GM12878 (cell line): ENCODE data around the gene HAUS6. TPM values are rescaled to one million over a fixed set of nuclear protein-coding genes. Genes with fewer than 3 reads are reported as not detected.

ENCODE experiments used
- ATAC-seq: fragments of 200-7000 bp; cut with Tn5 transposase; 3 replicates; pipeline ENCODE4 v1.9.1; 2020; ENCODE audit warnings: mild to moderate bottlenecking, moderate library complexity
- BruUV-seq: library from RNA; stranded (reverse); fragments of 400-500 nt; replicated peaks from 2 replicates; lab custom pipeline; 2021; lab: Mats Ljungman, UMichigan
- CTCF ChIA-PET: fragments of 300-600 bp; sonication (Branson Sonifier 250); formaldehyde crosslinking; extraction: SDS; loops from one replicate; lab custom pipeline; 2021; ENCODE audit warnings: inconsistent platforms; lab: Yijun Ruan, JAX
- POLR2A ChIA-PET: fragments of 350-600 bp; formaldehyde crosslinking; extraction: SDS; loops from one replicate; lab custom pipeline; 2021; ENCODE audit warnings: inconsistent platforms; lab: Charles Lee
- RAD21 ChIA-PET: fragments of 300-600 bp; sonication (Branson Sonifier 250); formaldehyde crosslinking; loops from one replicate; lab custom pipeline; 2023; ENCODE audit warnings: antibody characterized with exemption; ENCODE audit not compliant: unreplicated experiment; lab: Charles Lee
- SMC1A ChIA-PET: fragments of 300-600 bp; sonication (Branson Sonifier 250); formaldehyde crosslinking; loops from one replicate; lab custom pipeline; 2023; ENCODE audit not compliant: unreplicated experiment, uncharacterized antibody; lab: Charles Lee
- DNase-seq: peaks from one replicate; pipeline ENCODE4 v3.0.0-alpha.2; 2011; ENCODE audit warnings: low read depth, low spot score
- FAIRE-seq: peaks from 3 replicates; lab custom pipeline; 2011; peaks lifted over from hg19 to GRCh38; lab: Jason Lieb, UNC
- H2AFZ ChIP-seq: 2 replicates; pipeline ENCODE4 v1.6.0; 2011; ENCODE audit warnings: low read depth, low read length, control low read depth; ENCODE audit not compliant: control insufficient read depth
- H3K27ac ChIP-seq: 2 replicates; pipeline ENCODE4 v1.5.1; 2011; ENCODE audit warnings: control low read depth; ENCODE audit not compliant: control insufficient read depth, insufficient read depth
- H3K27me3 ChIP-seq, 2 experiments: replicated peaks in 1 of 2; 2 replicates each; pipeline versions ENCODE4 v1.6.0 to v1.6.1; 2011; ENCODE audit warnings: low read length in 1 of 2; ENCODE audit not compliant: control insufficient read depth in 2 of 2, insufficient read depth in 2 of 2
- H3K36me3 ChIP-seq, 2 experiments: 2 replicates each; pipeline ENCODE4 v1.5.1; 2011; ENCODE audit warnings: low read length in 1 of 2; ENCODE audit not compliant: control insufficient read depth in 2 of 2, insufficient read depth in 2 of 2
- H3K4me1 ChIP-seq: 2 replicates; pipeline ENCODE4 v1.6.1; 2011; ENCODE audit warnings: mild to moderate bottlenecking, low read length, moderate library complexity, mixed read lengths; ENCODE audit not compliant: control insufficient read depth, insufficient read depth
- H3K4me2 ChIP-seq: 2 replicates; pipeline ENCODE4 v1.6.0; 2011; ENCODE audit warnings: control low read depth; ENCODE audit not compliant: control insufficient read depth, insufficient read depth
- H3K4me3 ChIP-seq: fragments of 200-600 bp; sonication (generic); 2 replicates; pipeline ENCODE4 v1.5.1; 2016
- H3K79me2 ChIP-seq: 2 replicates; pipeline ENCODE4 v1.6.0; 2011; ENCODE audit warnings: low read length; ENCODE audit not compliant: control insufficient read depth, insufficient read depth
- H3K9ac ChIP-seq: 2 replicates; pipeline ENCODE4 v1.8.0; 2011; ENCODE audit warnings: low read length, control low read depth, mixed read lengths; ENCODE audit not compliant: control insufficient read depth, insufficient read depth
- H3K9me3 ChIP-seq: replicated peaks from 3 replicates; pipeline ENCODE4 v1.5.1; 2011; ENCODE audit warnings: mild to moderate bottlenecking, low read length; ENCODE audit not compliant: control insufficient read depth, insufficient read depth
- H4K20me1 ChIP-seq: 2 replicates; pipeline ENCODE4 v1.6.0; 2011; ENCODE audit not compliant: control insufficient read depth, insufficient read depth
- ATF3 ChIP-seq: IDR thresholded peaks from 2 replicates; pipeline ENCODE4 v1.6.1; 2011; ENCODE audit warnings: low read depth, mild to moderate bottlenecking, low read length, moderate library complexity, borderline replicate concordance; ENCODE audit errors: extremely low read depth
- FOXM1 ChIP-seq: IDR thresholded peaks from 2 replicates; pipeline ENCODE4 v1.6.1; 2012; ENCODE audit warnings: low read depth, mild to moderate bottlenecking, inconsistent platforms, low read length, moderate library complexity
- ZBTB4 ChIP-seq: fragments of 450-650 bp; formaldehyde crosslinking; IDR thresholded peaks from 2 replicates; pipeline ENCODE4 v1.4.0; 2022; ENCODE audit warnings: mild to moderate bottlenecking, moderate library complexity
- ZBTB40 ChIP-seq: fragments of 450-650 bp; IDR thresholded peaks from 2 replicates; pipeline ENCODE4 v1.6.1; 2016; ENCODE audit warnings: mild to moderate bottlenecking, moderate library complexity, borderline replicate concordance
- WGBS: methylation state at CpG from one replicate; pipeline ENCODE4 v1.1.6; 2016; ENCODE audit warnings: low lambda C conversion rate; ENCODE audit not compliant: insufficient replicate concordance, insufficient coverage; ENCODE audit errors: missing lambda C conversion rate; 5-methylcytosine and 5-hydroxymethylcytosine counted together
- in situ Hi-C: fragments of 300-500 bp; cut with MboI; formaldehyde crosslinking; loops from 9 replicates; pipeline ENCODE4 v1.14.3; 2018; ENCODE audit warnings: mixed read lengths
- intact Hi-C: fragments of 100-400 bp; cut with micrococcal nuclease; formaldehyde crosslinking; loops from one replicate; pipeline ENCODE4 v1.14.2; 2022; ENCODE audit not compliant: unreplicated experiment
- polyA plus RNA-seq, 11 experiments: library from polyadenylated mRNA; depleted of rRNA in 4 of 11; unstranded in 6 of 11; stranded (reverse) in 5 of 11; fragments of >200 nt; fragmentation: Nextera tagmentation in 4 of 11; fragmentation: Illumina TruSeq in 1 of 11; extraction: Ambion mirVana in 4 of 11; extraction: Trizol in 1 of 11; gene quantifications; 1 replicate in 1 of 11; 2 replicates in 10 of 11; pipeline versions ENCODE4 v1.2.1 to v1.2.3, GENCODE V29; 2011 to 2016; ENCODE audit warnings: inconsistent platforms in 2 of 11, missing spikeins in 2 of 11, low read depth in 1 of 11
- total RNA-seq, 4 experiments: library from RNA; depleted of rRNA in 3 of 4; stranded (reverse); fragments of >200 nt in 3 of 4; fragmentation: Illumina TruSeq in 1 of 4; extraction: Trizol in 1 of 4; gene quantifications; 2 replicates each; pipeline versions ENCODE4 v1.2.1 to v1.2.3, GENCODE V29; 2013 to 2021

HAUS6 gene
- total and polyA plus RNA-seq, 10 of the 15 experiments (the other 5 are each of a cell fraction or from before 2014, with no cell fraction given), result 7.1 to 26.8 (median 16.0) TPM

GRCh38 chr9:19028835-19029451 is 73.8 kb downstream of the HAUS6 start (continued):
- TF ChIP-seq ZBTB4 (CRISPR knock-in tag) (no peak), FOXM1 (no peak)
- TF ChIP-seq, all 136 proteins: peak for 6

GRCh38 chr9:19027825-19028224 is 74.9 kb downstream of the HAUS6 start:
- CTCF ChIA-PET, result interaction anchor here (0.6 to 5.4 kb wide), 18 partner anchors 10 to 1217 kb away, joined by 3 to 70 read pairs (median 5); no protein-coding TSS in a partner anchor
- RAD21 ChIA-PET, result interaction anchor here (0.8 to 5.2 kb wide), 6 partner anchors 21 to 773 kb away, joined by 3 to 38 read pairs (median 6); partner anchors contain the start of gene RRAGA

More at GRCh38 chr9:19027825-19028224, 74.9 kb downstream of the HAUS6 start:
- Histone ChIP-seq H3K79me2 (no peaks in the 10 kb centered on the region), H3K4me2 (no peak overlapping the region), H3K9me3 (no peaks in the 10 kb centered on the region), H3K27me3 (no peaks in the 10 kb centered on the region), H3K36me3 (no peaks in the 10 kb centered on the region), H3K27ac (no peak overlapping the region), H3K4me3 (no peak overlapping the region), H3K4me1 (peaks cover 3% of the 10 kb centered on the region; the same call in 1 of the 2 replicates), H4K20me1 (no peaks in the 10 kb centered on the region), H3K9ac (no peak overlapping the region), H2AFZ (no peak overlapping the region)
- no peak for DNase-seq
- no TSS peak for BruUV-seq
- SMC1A ChIA-PET, result interaction anchor here (1.0 to 4.8 kb wide), 9 partner anchors 146 to 773 kb away, joined by 3 to 30 read pairs (median 5); no protein-coding TSS in a partner anchor
- FAIRE-seq, result no peak
- WGBS, result 75% methylated on average over 22 of the region's 22 CpGs
- POLR2A ChIA-PET, result no interaction called here
- ATAC-seq, result no peak
- no peak for TF ChIP-seq ZBTB40
- TF ChIP-seq ATF3, result no peak
- intact Hi-C loops, result loop anchor here (5.0 to 10.0 kb wide), 3 partner anchors 203 to 586 kb away; no protein-coding TSS in a partner anchor
- in situ Hi-C loops, result loop anchor here (5.0 to 25.0 kb wide), 2 partner anchors 766 to 1216 kb away; no protein-coding TSS in a partner anchor
